ENCODE measurements around the gene SERP2. TPM values are rescaled to one million over a fixed set of nuclear protein-coding genes. Genes with fewer than 3 reads are reported as not detected.

The SERP2 gene
- total RNA-seq, 1 experiment from 2014 or later: 1.2 TPM

Other genes starting within 250 kb of the SERP2 start
- 163 and 194 TPM in 2 replicates for gene TSC22D1, start 202.5 kb downstream of the SERP2 start, total RNA-seq (2014; rRNA removed)

All from PC-3 (cell line).